Activated CD4-positive, alpha-beta memory T cell treated with anti-CD3 and anti-CD28 coated beads for 36 hours (primary cell): Measurements from ENCODE around the gene USP14. TPM values are rescaled to one million over a fixed set of nuclear protein-coding genes. Genes with fewer than 3 reads are reported as not detected.

Experiments used
- CTCF ChIA-PET: fragments of 350-600 bp; sonication (Branson Sonifier 250); formaldehyde crosslinking; loops from one replicate; lab custom pipeline; 2021; ENCODE audit warnings: antibody characterized with exemption, inconsistent platforms; lab: Charles Lee
- POLR2A ChIA-PET: fragments of 350-600 bp; sonication (Branson Sonifier 250); formaldehyde crosslinking; loops from one replicate; lab custom pipeline; 2021; ENCODE audit warnings: antibody characterized with exemption; lab: Charles Lee
- DNase-seq: peaks from one replicate; pipeline ENCODE4 v3.0.0-alpha.2; 2020
- H3K27ac Mint-ChIP-seq: one replicate; pipeline ENCODE4 v1.8.0; 2021; ENCODE audit warnings: mixed read lengths
- H3K27me3 Mint-ChIP-seq: one replicate; pipeline ENCODE4 v1.8.0; 2021; ENCODE audit warnings: mixed read lengths
- H3K36me3 Mint-ChIP-seq: one replicate; pipeline ENCODE4 v1.8.0; 2021; ENCODE audit warnings: mixed read lengths
- H3K4me1 Mint-ChIP-seq: one replicate; pipeline ENCODE4 v1.8.0; 2021; ENCODE audit warnings: low read depth, mixed read lengths
- H3K4me3 Mint-ChIP-seq: one replicate; pipeline ENCODE4 v1.8.0; 2021; ENCODE audit warnings: mild to moderate bottlenecking, mixed read lengths
- H3K9me3 Mint-ChIP-seq: one replicate; pipeline ENCODE4 v1.8.0; 2021; ENCODE audit warnings: mixed read lengths
- intact Hi-C: fragments of 100-400 bp; cut with micrococcal nuclease; formaldehyde crosslinking; loops from one replicate; pipeline ENCODE4 v1.15.1; 2023
- total RNA-seq, 2 experiments: library from RNA; stranded (reverse); gene quantifications; one replicate each; pipeline ENCODE4 v1.2.3, GENCODE V29; 2021

Gene USP14
- total RNA-seq, 2 experiments from 2014 or later: 88.2 to 90.8 TPM

GRCh38 chr18:179499-179898 is 21.1 kb downstream of the USP14 start:
- Mint-ChIP-seq H3K4me1 (peaks cover 25% of the 10 kb centered on the region), H3K9me3 (no peaks in the 10 kb centered on the region), H3K4me3 (no peak overlapping the region), H3K27ac (no peak overlapping the region), H3K27me3 (no peaks in the 10 kb centered on the region), H3K36me3 (peaks cover 35% of the 10 kb centered on the region)
- CTCF ChIA-PET: interaction anchor here (0.7 kb wide), 1 partner anchor 8 kb away, joined by 3 read pairs; no protein-coding TSS in a partner anchor
- intact Hi-C loops: no loop called here
- POLR2A ChIA-PET: no interaction called here
- no peak for DNase-seq

GRCh38 chr18:181711-182110 is 23.4 kb downstream of the USP14 start:
- Mint-ChIP-seq H3K36me3 (peaks cover 32% of the 10 kb centered on the region), H3K27ac (no peak overlapping the region), H3K4me1 (peaks cover 22% of the 10 kb centered on the region), H3K4me3 (no peak overlapping the region), H3K27me3 (no peaks in the 10 kb centered on the region), H3K9me3 (no peaks in the 10 kb centered on the region)
- intact Hi-C loops: no loop called here
- ChIA-PET CTCF (no interaction called here), POLR2A (interaction anchor here (0.6 kb wide), 1 partner anchor 526 kb away, joined by 4 read pairs; no protein-coding TSS in a partner anchor)
- no peak for DNase-seq

GRCh38 chr18:183769-184168 is 25.4 kb downstream of the USP14 start:
- no peak for DNase-seq
- Mint-ChIP-seq H3K4me1 (peaks cover 21% of the 10 kb centered on the region), H3K27me3 (no peaks in the 10 kb centered on the region), H3K9me3 (no peaks in the 10 kb centered on the region), H3K4me3 (no peak overlapping the region), H3K27ac (no peak overlapping the region), H3K36me3 (peaks cover 25% of the 10 kb centered on the region)
- POLR2A ChIA-PET: no interaction called here
- intact Hi-C loops: no loop called here
- CTCF ChIA-PET: no interaction called here

- H3K27ac Mint-ChIP-seq: no peak overlapping the region
- CTCF ChIA-PET: interaction anchor here (1.2 kb wide), 1 partner anchor 37 kb away, joined by 4 read pairs; no protein-coding TSS in a partner anchor
- no peaks in the 10 kb centered on the region for H3K27me3 Mint-ChIP-seq
- POLR2A ChIA-PET: no interaction called here
- no peak for DNase-seq
- no peaks in the 10 kb centered on the region for H3K9me3 Mint-ChIP-seq
- H3K4me1 Mint-ChIP-seq: peaks cover 15% of the 10 kb centered on the region
- intact Hi-C loops: no loop called here
- no peak overlapping the region for H3K4me3 Mint-ChIP-seq
- H3K36me3 Mint-ChIP-seq: peaks cover 10% of the 10 kb centered on the region
These were observed 30.9 kb downstream of the USP14 start for GRCh38 chr18:189254-189653.

- no peak for DNase-seq
- no peak overlapping the region for H3K27ac Mint-ChIP-seq
- no peaks in the 10 kb centered on the region for H3K27me3 Mint-ChIP-seq
- CTCF ChIA-PET: no interaction called here
- peaks cover 14% of the 10 kb centered on the region for H3K4me1 Mint-ChIP-seq
- intact Hi-C loops: no loop called here
- POLR2A ChIA-PET: no interaction called here
- peaks cover 14% of the 10 kb centered on the region for H3K36me3 Mint-ChIP-seq
- no peaks in the 10 kb centered on the region for H3K9me3 Mint-ChIP-seq
- H3K4me3 Mint-ChIP-seq: no peak overlapping the region
These were observed 33.4 kb downstream of the USP14 start for GRCh38 chr18:191725-192124.

DNA sequence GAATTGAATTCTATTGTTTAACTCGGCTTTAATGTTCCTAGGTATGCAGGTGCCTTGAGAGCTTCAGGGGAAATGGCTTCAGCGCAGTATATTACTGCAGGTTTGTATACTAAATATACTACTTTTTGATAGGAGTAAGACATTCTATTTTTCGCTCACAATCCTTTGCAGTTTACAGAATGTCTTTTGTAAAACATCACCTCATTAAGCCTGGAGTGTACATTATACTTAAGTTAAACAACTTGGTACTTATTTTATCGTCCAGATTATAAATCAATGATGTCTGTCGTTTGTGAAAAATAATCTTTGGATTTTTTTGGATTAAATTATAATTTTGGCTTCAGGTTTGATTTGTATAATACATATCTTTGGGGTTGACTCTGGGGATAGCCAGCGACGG is 34.4 kb downstream of the USP14 start:
- intact Hi-C loops: no loop called here
- no peak for DNase-seq
- H3K36me3 Mint-ChIP-seq: peaks cover 22% of the 10 kb centered on the region
- H3K4me1 Mint-ChIP-seq: peaks cover 11% of the 10 kb centered on the region
- ChIA-PET POLR2A (no interaction called here), CTCF (no interaction called here)
- no peak overlapping the region for H3K4me3 Mint-ChIP-seq
- H3K27me3 Mint-ChIP-seq: no peaks in the 10 kb centered on the region
- no peak overlapping the region for H3K27ac Mint-ChIP-seq
- no peaks in the 10 kb centered on the region for H3K9me3 Mint-ChIP-seq

DNA sequence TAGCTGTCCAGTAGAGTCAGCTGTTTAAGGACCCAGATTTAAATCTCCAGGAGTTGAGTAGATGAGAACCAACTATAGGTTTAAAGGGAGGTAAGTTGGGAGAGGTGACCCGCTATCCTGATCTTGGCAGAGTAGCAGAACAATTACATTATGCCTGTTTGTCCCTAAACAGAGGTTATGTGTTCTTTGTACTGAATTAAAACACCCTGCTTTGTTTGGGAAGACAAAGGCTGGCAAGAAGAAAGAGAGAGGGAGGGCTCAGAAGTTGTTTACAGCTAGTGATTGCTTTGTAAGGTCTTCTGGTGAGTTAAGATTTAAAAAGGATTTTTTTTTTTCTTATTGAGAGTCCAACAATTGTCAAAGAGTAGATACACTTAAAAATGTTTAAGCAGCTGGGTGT is 37.3 kb downstream of the USP14 start:
- POLR2A ChIA-PET: interaction anchor here (1.1 kb wide), 1 partner anchor 37 kb away, joined by 3 read pairs; the partner anchor contains the start of gene USP14
- H3K27ac Mint-ChIP-seq: no peak overlapping the region
- H3K4me3 Mint-ChIP-seq: no peak overlapping the region
- CTCF ChIA-PET: no interaction called here
- no peak for DNase-seq
- no peaks in the 10 kb centered on the region for H3K27me3 Mint-ChIP-seq
- H3K36me3 Mint-ChIP-seq: peaks cover 25% of the 10 kb centered on the region
- no peaks in the 10 kb centered on the region for H3K9me3 Mint-ChIP-seq
- peaks cover 7% of the 10 kb centered on the region for H3K4me1 Mint-ChIP-seq
- intact Hi-C loops: no loop called here

GRCh38 chr18:199214-199613 is 40.9 kb downstream of the USP14 start:
- ChIA-PET CTCF (no interaction called here), POLR2A (interaction anchor here (0.6 kb wide), 1 partner anchor 43 kb away, joined by 4 read pairs; no protein-coding TSS in a partner anchor)
- Mint-ChIP-seq H3K9me3 (no peaks in the 10 kb centered on the region), H3K4me3 (no peak overlapping the region), H3K27ac (no peak overlapping the region), H3K4me1 (no peaks in the 10 kb centered on the region), H3K36me3 (peaks cover 32% of the 10 kb centered on the region), H3K27me3 (no peaks in the 10 kb centered on the region)
- intact Hi-C loops: no loop called here
- DNase-seq: no peak

- ChIA-PET POLR2A (interaction anchor here (0.6 kb wide), 1 partner anchor 42 kb away, joined by 4 read pairs; no protein-coding TSS in a partner anchor), CTCF (no interaction called here)
- intact Hi-C loops: no loop called here
- no peaks in the 10 kb centered on the region for H3K9me3 Mint-ChIP-seq
- DNase-seq: no peak
- H3K27ac Mint-ChIP-seq: no peak overlapping the region
- no peaks in the 10 kb centered on the region for H3K4me1 Mint-ChIP-seq
- no peaks in the 10 kb centered on the region for H3K27me3 Mint-ChIP-seq
- H3K4me3 Mint-ChIP-seq: no peak overlapping the region
- peaks cover 36% of the 10 kb centered on the region for H3K36me3 Mint-ChIP-seq
These were observed 41.4 kb downstream of the USP14 start for GRCh38 chr18:199768-200167.

- no peaks in the 10 kb centered on the region for H3K27me3 Mint-ChIP-seq
- no peaks in the 10 kb centered on the region for H3K9me3 Mint-ChIP-seq
- H3K4me3 Mint-ChIP-seq: no peak overlapping the region
- DNase-seq: no peak
- ChIA-PET CTCF (no interaction called here), POLR2A (no interaction called here)
- intact Hi-C loops: no loop called here
- no peaks in the 10 kb centered on the region for H3K4me1 Mint-ChIP-seq
- H3K36me3 Mint-ChIP-seq: peaks cover 59% of the 10 kb centered on the region
- H3K27ac Mint-ChIP-seq: peak overlapping the region; percentile 38
These were observed 51.7 kb downstream of the USP14 start for GRCh38 chr18:210075-210474.

DNA sequence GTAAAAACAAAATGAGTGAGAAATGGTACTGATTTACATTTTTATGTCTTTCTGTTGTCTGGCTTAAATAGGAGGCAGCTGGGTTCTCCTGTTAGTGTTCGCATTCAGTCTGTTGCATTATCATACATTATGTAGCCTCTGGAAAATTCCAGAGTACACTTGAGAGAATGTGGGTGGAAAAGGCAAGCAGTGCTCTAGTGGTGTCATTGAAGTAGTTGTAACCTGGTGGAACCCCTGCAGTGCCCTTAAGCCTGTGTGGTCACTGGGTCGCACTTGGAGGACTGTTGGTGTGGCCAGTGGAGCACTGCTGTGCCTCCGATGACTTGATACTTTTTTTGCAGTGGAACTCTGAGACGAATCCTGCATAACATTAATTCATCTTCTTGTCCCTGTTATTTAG is 52.4 kb downstream of the USP14 start:
- Mint-ChIP-seq H3K4me1 (no peaks in the 10 kb centered on the region), H3K36me3 (peaks cover 58% of the 10 kb centered on the region), H3K9me3 (no peaks in the 10 kb centered on the region), H3K4me3 (no peak overlapping the region), H3K27me3 (no peaks in the 10 kb centered on the region), H3K27ac (no peak overlapping the region)
- intact Hi-C loops: no loop called here
- POLR2A ChIA-PET: no interaction called here
- CTCF ChIA-PET: no interaction called here
- no peak for DNase-seq

DNA sequence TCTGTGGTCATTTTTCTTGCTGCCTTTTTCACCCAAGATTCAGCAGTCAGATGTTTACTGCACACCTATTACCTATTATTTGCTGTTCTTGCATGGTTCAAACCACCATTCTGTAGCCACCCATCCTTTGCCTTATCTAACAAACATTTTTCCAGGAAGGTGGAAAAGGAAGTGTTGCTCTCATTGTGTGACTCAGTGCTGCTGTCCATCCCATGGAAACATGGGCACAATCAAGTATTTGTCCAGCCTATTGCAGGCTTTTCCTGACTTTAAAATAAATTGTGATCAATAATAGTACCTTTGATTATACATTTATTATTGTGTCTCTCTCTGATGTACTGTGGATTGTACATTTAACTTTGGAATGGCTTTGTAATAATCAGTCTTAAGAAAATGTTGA is 53.2 kb downstream of the USP14 start:
- intact Hi-C loops: no loop called here
- Mint-ChIP-seq H3K27me3 (no peaks in the 10 kb centered on the region), H3K4me1 (no peaks in the 10 kb centered on the region), H3K4me3 (no peak overlapping the region), H3K9me3 (no peaks in the 10 kb centered on the region), H3K36me3 (peaks cover 56% of the 10 kb centered on the region), H3K27ac (no peak overlapping the region)
- ChIA-PET POLR2A (no interaction called here), CTCF (no interaction called here)
- DNase-seq: no peak

DNA sequence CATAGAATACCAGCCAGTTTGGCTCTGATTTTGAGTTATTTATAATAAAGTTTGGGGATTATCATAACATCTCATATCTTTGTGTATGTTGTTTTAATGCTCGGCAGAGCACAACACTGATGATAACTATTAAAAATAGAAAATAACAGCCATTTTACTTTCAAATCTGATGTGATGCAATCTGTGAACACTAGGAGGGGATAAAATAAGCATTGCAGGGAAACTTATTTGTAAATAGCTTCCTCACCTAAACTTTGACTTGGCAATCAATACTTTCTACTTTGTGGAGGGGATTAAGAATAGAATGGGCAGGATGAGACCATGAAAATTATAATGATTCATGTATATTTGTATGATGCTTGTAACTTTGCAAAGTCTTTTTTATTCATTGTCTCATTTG is 54.4 kb downstream of the USP14 start:
- no peak overlapping the region for H3K4me3 Mint-ChIP-seq
- H3K36me3 Mint-ChIP-seq: peaks cover 62% of the 10 kb centered on the region
- DNase-seq: no peak
- intact Hi-C loops: no loop called here
- H3K9me3 Mint-ChIP-seq: no peaks in the 10 kb centered on the region
- H3K4me1 Mint-ChIP-seq: no peaks in the 10 kb centered on the region
- H3K27ac Mint-ChIP-seq: no peak overlapping the region
- ChIA-PET POLR2A (no interaction called here), CTCF (interaction anchor here (0.9 kb wide), 1 partner anchor 13 kb away, joined by 3 read pairs; no protein-coding TSS in a partner anchor)
- no peaks in the 10 kb centered on the region for H3K27me3 Mint-ChIP-seq
